B cell (primary cell): ENCODE results near the gene CKMT2.

Source experiments
- CTCF ChIP-seq: fragments of 200-600 bp; IDR thresholded peaks from one replicate; pipeline ENCODE4 v1.8.0; 2022; ENCODE audit warnings: antibody characterized with exemption, mild to moderate bottlenecking
- EZH2 ChIP-seq: IDR thresholded peaks from 2 replicates; pipeline ENCODE4 v1.6.1; 2012; ENCODE audit warnings: borderline replicate concordance, low read depth, mild to moderate bottlenecking, moderate library complexity, low read length; ENCODE audit not compliant: insufficient read depth, poor library complexity, severe bottlenecking

GRCh38 chr5:81300921-81301270 is 67.8 kb downstream of the CKMT2 start:
- no peak for TF ChIP-seq CTCF
- no peak for TF ChIP-seq EZH2
